ENCODE results near the gene MYO1E. TPM values are rescaled to one million over a fixed set of nuclear protein-coding genes. Genes with fewer than 3 reads are reported as not detected.
"Not testable (repeated sequence)": the region's sequence is repeated elsewhere in the genome, so short reads cannot be mapped to it uniquely, and the experiment has no call there.

Gene MYO1E
- total RNA-seq, 2 experiments from 2014 or later: 51.0 to 61.0 TPM

DNA sequence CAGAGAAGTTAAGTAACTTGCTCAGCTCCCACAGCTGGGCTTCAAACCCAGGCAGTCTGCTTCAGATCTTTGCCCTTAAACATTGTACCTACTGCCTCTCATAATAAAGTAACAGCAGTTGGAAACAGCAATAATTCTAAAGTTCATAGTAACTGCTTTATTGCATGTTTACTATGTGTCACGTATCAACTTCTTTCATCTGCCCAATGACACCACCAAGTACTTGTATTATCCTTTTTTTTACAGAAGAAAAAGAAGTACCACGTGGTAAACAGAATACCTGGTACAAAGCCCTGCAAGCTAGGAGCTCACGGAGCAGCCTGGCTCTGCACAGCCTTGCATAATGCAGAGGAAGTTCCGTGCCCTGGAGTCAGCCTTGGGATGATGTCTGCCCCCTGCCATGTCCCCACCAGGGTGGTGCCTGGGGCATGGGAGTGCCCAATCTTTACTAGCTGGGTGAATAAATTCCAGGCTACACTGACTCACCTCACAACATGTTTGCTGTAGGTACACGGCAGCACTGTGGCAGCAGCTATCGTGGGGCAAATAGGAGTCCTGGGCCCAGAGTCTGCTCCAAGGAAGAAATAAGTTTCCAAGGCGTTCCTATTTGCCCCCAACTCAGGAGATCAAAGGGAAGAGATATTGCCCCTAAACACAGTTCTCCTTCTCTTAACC lies 88.8 kb downstream of the MYO1E start:
- DNase-seq: no peak
- H3K4me1 Mint-ChIP-seq: peaks cover 4% of the 10 kb centered on the region
- H3K27me3 Mint-ChIP-seq: peaks cover 10% of the 10 kb centered on the region
- no peaks in the 10 kb centered on the region for H3K36me3 Mint-ChIP-seq
- H3K4me3 Mint-ChIP-seq: no peak overlapping the region
- H3K27ac Mint-ChIP-seq: no peak overlapping the region
- no peaks in the 10 kb centered on the region for H3K9me3 Mint-ChIP-seq

DNA sequence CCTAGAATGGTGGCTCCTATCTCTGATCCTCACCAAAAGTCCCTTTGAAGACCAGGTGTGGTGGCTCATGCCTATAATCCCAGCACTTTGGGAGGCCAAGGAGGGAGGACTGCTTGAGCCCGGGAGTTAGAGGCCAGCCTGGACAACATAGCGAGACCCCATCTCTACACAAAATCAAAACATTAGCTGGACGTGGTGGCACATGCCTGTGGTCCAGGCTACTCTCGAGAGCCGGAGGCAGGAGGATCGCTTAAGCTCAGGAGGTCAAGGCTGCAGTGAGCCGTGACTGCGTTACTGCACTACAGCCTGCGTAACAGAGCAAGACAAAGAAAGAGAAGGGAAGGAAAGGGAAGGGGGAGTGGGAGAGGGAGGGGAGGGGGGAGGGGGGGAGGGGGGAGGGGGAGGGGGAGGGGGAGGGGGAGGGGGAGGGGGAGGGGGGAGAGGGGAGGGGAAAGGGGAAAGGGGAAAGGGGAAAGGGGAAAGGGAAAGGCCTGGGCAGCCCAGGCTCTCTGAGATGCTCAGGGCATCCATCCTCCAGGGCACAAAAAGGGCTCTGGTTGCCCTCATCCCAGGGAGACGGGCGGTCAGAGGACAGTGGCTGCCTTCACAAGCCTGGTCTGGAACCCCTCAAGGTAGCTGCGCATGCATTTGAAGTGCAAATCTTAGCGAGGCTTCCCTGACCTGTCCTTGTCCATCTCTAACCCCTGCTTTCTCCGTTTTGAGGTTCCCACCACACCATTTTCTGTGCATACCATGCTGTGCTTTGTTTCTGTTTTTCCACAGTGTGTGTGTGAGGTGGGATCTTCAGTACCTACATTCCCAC lies 89.9 kb downstream of the MYO1E start:
- Mint-ChIP-seq H3K4me3 (no peak overlapping the region), H3K36me3 (no peaks in the 10 kb centered on the region), H3K27ac (no peak overlapping the region)

DNA sequence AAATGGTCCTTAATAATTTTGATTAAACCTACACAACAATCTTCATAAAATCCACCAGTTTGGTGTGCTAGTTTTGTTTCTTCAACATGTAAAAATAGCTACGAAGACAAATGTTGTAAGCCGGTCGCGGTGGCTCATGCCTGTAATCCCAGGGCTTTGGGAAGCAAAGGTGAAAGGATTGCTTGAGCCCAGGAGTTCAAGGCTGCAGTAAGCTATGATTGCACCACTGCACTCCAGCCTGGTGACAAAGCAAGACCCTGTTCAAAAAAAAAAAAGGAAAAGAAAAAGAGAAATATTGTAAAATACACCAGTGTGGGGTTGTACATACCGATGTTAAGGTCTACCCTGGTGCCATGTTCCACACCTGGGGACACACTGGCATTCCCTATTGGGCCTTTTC lies 91.0 kb downstream of the MYO1E start:
- Mint-ChIP-seq H3K9me3 (no peaks in the 10 kb centered on the region), H3K27me3 (peaks cover 10% of the 10 kb centered on the region), H3K4me3 (no peak overlapping the region), H3K36me3 (no peaks in the 10 kb centered on the region), H3K27ac (no peak overlapping the region), H3K4me1 (peaks cover 5% of the 10 kb centered on the region)
- DNase-seq: no peak

More for the DNA sequence above, 89.9 kb downstream of the MYO1E start:
- peaks cover 10% of the 10 kb centered on the region for H3K27me3 Mint-ChIP-seq
- H3K4me1 Mint-ChIP-seq: peaks cover 5% of the 10 kb centered on the region
- no peak for DNase-seq
- H3K9me3 Mint-ChIP-seq: no peaks in the 10 kb centered on the region

DNA sequence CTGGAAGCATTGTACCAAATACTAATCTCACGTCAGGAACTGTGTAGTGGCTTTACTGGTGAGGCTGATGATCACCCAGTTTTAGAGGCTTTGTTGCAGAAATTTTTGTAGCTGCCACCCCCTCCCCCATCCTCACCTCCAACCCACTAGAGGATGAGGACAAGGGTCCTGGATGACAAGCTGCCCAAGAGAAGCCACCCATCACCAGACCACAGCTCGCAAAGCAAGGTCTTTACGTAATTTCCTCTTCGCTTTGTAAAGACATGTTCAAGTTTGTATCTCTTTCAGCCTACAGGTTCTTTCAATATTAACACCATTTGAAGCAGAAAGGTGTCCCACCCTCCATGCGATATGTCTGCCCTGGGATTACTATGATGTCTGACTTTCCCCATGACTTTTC lies 91.8 kb downstream of the MYO1E start:
- Mint-ChIP-seq H3K27ac (no peak overlapping the region), H3K9me3 (no peaks in the 10 kb centered on the region), H3K4me3 (no peak overlapping the region), H3K4me1 (peaks cover 5% of the 10 kb centered on the region), H3K36me3 (no peaks in the 10 kb centered on the region), H3K27me3 (peaks cover 10% of the 10 kb centered on the region)
- DNase-seq: no peak

DNA sequence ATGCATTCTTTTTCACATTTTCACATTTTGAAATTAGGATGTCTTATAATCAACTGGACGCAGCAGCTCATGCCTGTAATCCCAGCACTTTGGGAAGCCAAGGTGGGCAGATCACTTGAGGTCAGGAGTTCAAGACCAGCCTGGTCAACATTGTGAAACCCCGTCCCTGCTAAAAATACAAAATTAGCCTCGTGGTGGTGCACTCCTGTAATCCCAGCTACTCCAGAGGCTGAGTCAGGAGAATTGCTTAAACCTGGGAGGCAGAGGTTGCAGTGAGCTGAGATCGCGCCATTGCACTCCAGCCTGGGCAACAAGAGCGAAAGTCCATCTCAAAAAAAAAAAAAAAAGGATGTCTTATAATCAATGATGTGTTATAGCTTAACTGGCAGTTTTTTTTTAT lies 92.4 kb downstream of the MYO1E start:
- not testable (repeated sequence) for H3K36me3 Mint-ChIP-seq, H3K4me3 Mint-ChIP-seq, H3K9me3 Mint-ChIP-seq, H3K4me1 Mint-ChIP-seq, DNase-seq, H3K27ac Mint-ChIP-seq
- H3K27me3 Mint-ChIP-seq: peaks cover 15% of the 10 kb centered on the region

DNA sequence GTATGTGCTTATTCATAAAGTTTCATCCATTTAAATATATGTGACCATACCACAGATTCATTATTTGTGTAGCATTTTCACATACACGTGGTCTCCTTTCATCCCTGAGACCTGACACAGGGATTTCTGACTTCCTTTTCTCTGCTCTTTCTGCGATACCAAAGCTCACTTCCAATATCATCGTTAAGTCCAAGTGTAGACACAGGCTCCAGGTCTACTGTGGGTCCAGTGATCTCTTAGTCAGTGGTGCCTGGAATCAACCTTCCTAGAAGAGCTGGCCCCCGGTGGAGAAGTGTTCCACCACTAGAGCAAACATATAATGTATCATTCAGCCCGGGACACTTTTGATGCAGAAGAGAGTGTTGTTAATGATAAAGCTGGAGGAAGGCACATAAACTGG lies 93.6 kb downstream of the MYO1E start:
- no peaks in the 10 kb centered on the region for H3K36me3 Mint-ChIP-seq
- no peak for DNase-seq
- H3K9me3 Mint-ChIP-seq: no peaks in the 10 kb centered on the region
- no peak overlapping the region for H3K27ac Mint-ChIP-seq
- H3K27me3 Mint-ChIP-seq: peaks cover 16% of the 10 kb centered on the region
- peaks cover 13% of the 10 kb centered on the region for H3K4me1 Mint-ChIP-seq
- no peak overlapping the region for H3K4me3 Mint-ChIP-seq

DNA sequence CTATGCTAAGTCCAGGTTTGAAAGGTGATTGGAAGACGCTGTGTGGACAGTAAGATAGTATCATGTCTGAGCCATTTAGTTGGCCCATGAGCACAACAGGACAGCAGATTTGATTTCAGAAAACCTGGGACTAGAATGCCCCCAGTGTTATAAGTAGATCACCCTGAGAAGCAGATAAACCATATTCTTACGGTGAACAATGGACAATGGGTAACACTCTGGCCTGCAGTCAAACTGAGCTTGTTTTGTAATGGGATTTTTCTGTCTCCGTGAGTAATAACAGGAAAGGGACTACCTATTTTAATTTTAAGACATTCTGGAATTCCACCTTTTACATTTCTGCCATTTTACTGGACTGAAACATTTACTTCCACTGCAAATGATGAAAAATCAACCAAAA lies 94.6 kb downstream of the MYO1E start:
- Mint-ChIP-seq H3K4me3 (no peak overlapping the region), H3K27me3 (peaks cover 16% of the 10 kb centered on the region), H3K27ac (no peak overlapping the region), H3K9me3 (no peaks in the 10 kb centered on the region), H3K36me3 (no peaks in the 10 kb centered on the region), H3K4me1 (peaks cover 20% of the 10 kb centered on the region)
- DNase-seq: no peak

DNA sequence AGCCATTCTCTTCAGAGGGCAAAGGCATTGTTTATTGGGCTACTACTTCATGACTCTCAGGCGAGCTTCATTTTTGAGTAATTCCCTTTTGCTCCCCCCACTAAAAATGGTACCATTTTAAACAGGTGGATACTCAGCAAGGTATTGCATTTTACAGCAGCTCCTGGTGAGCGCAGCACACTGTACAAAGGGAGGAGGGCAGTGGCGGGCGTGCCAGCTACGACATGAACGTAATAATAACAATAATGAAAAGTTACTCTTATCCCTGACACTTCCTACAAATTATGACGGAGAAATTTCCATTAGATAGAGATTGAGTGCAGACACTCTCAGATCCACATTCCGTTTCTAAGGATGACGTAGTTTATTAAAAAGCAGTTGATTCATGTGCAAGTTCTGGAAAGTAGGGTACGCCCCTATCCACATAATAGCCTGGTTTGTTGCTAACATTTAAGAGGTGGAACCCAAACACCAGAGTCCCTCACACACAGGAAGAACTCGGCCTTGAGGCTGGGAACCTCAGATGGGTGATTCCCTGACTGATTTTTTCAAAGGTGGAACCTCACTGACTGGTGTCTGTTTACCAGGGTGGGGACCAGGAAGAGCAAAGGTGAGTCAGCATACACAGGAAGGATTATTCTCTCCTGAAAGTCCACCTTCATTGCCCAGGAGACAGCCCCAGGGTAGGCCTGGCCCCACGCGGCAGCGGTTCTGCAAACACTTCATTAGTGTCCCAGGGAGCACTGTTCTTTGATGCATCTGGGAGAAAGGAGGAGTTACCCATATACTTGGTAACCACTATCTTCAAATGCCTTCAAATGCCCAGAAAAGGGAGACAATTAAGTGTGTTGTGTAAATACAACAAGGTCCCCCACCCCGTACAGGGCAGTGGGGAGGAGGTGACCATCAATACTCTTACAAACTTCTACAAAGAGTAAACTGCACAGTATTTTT lies 96.2 kb downstream of the MYO1E start:
- no peaks in the 10 kb centered on the region for H3K36me3 Mint-ChIP-seq
- peaks cover 13% of the 10 kb centered on the region for H3K27me3 Mint-ChIP-seq
- H3K9me3 Mint-ChIP-seq: no peaks in the 10 kb centered on the region
- peaks cover 24% of the 10 kb centered on the region for H3K4me1 Mint-ChIP-seq
- H3K4me3 Mint-ChIP-seq: no peak overlapping the region
- H3K27ac Mint-ChIP-seq: no peak overlapping the region
- DNase-seq: no peak

DNA sequence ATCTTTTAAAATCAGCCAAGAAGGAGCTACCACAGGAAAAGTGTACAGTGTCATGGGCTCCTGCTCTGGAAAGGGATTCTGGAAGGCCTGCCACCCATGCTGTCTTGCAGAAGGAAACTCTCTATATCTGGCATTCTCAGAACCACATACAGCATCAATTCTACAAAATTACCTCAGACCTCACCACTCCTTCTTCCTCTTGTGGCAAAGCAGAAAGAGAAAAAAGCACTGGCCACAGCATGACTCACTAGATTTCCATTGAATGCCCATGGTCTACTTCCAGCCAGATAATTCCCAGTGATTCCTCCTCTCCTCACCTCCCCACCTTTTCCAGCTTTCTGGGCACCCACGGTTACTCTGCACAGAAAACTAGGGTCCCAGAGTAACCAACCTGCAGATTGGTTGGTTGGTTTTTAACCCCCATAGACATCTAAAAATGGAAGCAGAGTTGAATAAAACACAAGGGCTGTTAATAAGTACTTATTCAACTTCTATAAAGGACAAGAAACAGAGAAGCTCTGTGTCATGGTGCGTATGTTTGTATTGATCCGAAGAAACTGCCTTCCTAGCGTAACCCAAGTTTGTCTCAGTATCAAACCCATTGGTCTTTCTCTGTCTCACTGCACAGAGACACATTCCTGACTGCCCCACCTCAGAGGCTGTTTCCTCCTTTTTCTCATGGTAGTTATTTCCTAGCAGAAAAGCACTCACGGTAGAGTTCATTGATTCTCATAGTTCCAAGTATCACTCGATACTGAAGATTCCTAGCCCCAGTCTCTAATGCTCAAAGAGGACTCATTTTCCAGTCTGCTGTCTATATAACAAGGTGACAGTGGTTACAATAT lies 98.3 kb downstream of the MYO1E start:
- no peak for DNase-seq
- Mint-ChIP-seq H3K36me3 (no peaks in the 10 kb centered on the region), H3K9me3 (no peaks in the 10 kb centered on the region), H3K27me3 (peaks cover 6% of the 10 kb centered on the region), H3K4me1 (peaks cover 22% of the 10 kb centered on the region), H3K4me3 (no peak overlapping the region), H3K27ac (peak overlapping the region; percentile 76)

DNA sequence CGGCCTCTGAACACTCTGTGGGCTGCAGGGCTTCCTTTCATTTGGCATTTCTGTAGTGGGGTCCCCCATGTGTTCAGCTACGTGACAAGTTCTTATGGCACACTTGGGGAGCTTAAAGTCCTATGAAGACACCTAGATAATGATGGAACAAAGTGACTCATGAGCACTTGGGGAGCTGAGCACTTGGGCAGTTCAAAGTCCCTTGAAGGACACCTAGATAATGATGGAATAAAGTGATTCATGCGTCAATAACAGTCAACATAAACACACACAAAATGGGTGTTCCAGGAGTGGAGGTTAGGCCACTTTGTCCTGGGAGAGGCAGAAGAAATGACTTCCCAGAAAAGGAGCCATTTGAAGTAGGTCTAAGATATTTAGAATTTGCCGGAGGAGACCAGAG lies 99.4 kb downstream of the MYO1E start:
- peaks cover 20% of the 10 kb centered on the region for H3K4me1 Mint-ChIP-seq
- no peaks in the 10 kb centered on the region for H3K9me3 Mint-ChIP-seq
- peak overlapping the region; percentile 69 for H3K27ac Mint-ChIP-seq
- DNase-seq: no peak
- H3K27me3 Mint-ChIP-seq: peaks cover 6% of the 10 kb centered on the region
- no peak overlapping the region for H3K4me3 Mint-ChIP-seq
- no peaks in the 10 kb centered on the region for H3K36me3 Mint-ChIP-seq

DNA sequence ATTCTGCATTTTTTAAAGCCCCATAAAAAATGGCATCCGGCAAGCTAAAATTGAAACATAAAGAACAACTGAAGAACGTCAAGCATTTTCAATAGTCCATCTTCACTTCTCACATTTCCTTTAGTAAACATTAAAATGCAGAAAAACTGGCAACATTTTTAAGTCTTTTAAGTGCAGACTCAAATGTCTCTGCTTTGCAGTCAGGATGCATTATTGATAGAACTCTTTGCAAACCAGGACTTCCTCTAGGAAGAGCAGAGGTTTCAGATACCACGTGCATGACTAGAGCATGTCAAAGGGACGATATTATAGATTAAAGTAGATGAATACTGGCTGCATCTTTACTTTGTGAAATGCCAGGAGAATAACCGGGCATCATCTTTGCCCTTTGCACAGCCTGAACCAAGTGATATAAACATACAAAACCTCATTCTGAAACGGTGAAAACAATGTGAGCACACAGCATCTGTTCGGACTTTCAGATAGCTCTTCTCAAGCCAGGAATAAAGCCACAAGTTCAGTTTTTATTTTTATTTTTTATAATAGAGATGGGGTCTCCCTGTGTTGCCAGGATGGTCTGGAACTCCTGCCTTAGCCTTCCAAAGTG lies 101.0 kb downstream of the MYO1E start:
- H3K4me3 Mint-ChIP-seq: no peak overlapping the region
- no peak for DNase-seq
- H3K27me3 Mint-ChIP-seq: peaks cover 6% of the 10 kb centered on the region
- no peaks in the 10 kb centered on the region for H3K36me3 Mint-ChIP-seq
- H3K9me3 Mint-ChIP-seq: no peaks in the 10 kb centered on the region
- H3K4me1 Mint-ChIP-seq: peaks cover 27% of the 10 kb centered on the region
- H3K27ac Mint-ChIP-seq: no peak overlapping the region

DNA sequence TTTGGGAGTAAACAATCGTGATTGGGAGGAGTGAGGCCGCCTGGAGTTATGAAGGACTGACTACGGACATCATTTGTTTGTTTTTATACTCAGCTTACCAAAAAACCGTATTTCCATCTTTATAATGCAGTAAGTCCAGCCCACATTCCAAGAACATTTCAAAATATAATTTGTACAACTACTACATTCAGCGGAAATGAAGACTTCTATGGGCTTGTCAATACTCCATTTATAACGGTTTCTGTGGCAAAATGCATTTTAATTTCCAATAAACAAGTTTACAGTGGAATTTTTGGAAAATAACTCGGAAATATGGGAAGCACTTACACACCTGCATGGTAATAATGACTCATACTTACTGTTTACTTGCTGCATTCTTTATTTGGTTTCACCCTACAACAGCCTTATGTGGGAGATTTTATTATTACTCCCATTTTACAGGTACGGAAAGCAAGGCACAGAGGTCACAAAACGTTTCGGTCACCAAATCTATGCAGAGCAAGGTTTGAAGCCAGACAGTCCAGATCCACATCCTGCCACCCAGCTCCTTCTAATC lies 103.7 kb downstream of the MYO1E start:
- no peaks in the 10 kb centered on the region for H3K9me3 Mint-ChIP-seq
- no peaks in the 10 kb centered on the region for H3K27me3 Mint-ChIP-seq
- H3K4me1 Mint-ChIP-seq: peaks cover 18% of the 10 kb centered on the region
- no peak overlapping the region for H3K4me3 Mint-ChIP-seq
- DNase-seq: no peak
- no peaks in the 10 kb centered on the region for H3K36me3 Mint-ChIP-seq
- no peak overlapping the region for H3K27ac Mint-ChIP-seq

DNA sequence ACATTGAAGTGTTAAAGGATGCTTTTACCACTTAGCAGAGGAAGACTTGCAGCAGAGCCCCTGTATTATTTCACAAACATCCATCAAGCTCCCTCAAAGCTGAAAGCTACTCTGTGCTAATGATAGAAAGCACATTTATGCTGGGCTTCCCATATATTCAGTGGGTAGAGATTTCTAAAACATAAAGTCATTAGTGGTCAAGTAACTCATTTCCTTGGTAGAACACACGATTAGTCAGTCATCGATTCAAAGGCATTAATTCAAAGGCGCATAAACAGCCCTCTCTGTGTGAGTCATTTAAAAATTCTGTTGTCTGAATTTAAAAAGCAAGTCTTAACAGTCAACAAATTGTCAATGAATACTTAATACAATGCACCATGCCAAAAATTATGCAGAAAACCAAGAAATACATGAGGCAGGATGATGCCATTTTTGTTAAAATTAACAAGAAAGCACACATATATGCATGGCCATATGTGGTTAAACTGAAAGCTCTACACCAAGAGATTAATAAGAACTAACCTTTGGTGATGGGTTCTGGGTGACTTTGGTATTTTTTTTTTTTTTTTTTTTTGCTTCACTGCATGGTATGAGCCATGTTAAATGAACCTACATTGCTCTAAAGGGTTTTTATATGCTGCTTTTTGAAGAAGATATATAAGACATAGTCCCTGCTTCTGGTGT lies 104.4 kb downstream of the MYO1E start:
- DNase-seq: no peak
- H3K27me3 Mint-ChIP-seq: no peaks in the 10 kb centered on the region
- H3K4me1 Mint-ChIP-seq: peaks cover 12% of the 10 kb centered on the region
- no peaks in the 10 kb centered on the region for H3K9me3 Mint-ChIP-seq
- H3K4me3 Mint-ChIP-seq: no peak overlapping the region
- no peak overlapping the region for H3K27ac Mint-ChIP-seq
- no peaks in the 10 kb centered on the region for H3K36me3 Mint-ChIP-seq
